Upper lobe of left lung (tissue), 4 donors: Measurements from ENCODE around the gene SPAG8.

ENCODE experiments used
- POLR2A ChIP-seq, 4 donors: fragments of 450-650 bp; IDR thresholded peaks; one replicate each; pipeline ENCODE4 v1.5.1; 2016 to 2017; ENCODE audit warnings: antibody characterized with exemption in 4 of 4, mild to moderate bottlenecking in 2 of 4
- TF ChIP-seq, protein P1 (sequence below), 6 experiments: fragments of 450-650 bp in 4 of 6; fragments of 200-600 bp in 2 of 6; sonication (generic) in 2 of 6; IDR thresholded peaks; one replicate each; pipeline ENCODE4 v1.5.1; 2016 to 2019; ENCODE audit warnings: antibody characterized with exemption in 6 of 6

GRCh38 chr9:35810122-35810521, 1.9 kb downstream of the SPAG8 start:
- TF ChIP-seq, protein P1, sequence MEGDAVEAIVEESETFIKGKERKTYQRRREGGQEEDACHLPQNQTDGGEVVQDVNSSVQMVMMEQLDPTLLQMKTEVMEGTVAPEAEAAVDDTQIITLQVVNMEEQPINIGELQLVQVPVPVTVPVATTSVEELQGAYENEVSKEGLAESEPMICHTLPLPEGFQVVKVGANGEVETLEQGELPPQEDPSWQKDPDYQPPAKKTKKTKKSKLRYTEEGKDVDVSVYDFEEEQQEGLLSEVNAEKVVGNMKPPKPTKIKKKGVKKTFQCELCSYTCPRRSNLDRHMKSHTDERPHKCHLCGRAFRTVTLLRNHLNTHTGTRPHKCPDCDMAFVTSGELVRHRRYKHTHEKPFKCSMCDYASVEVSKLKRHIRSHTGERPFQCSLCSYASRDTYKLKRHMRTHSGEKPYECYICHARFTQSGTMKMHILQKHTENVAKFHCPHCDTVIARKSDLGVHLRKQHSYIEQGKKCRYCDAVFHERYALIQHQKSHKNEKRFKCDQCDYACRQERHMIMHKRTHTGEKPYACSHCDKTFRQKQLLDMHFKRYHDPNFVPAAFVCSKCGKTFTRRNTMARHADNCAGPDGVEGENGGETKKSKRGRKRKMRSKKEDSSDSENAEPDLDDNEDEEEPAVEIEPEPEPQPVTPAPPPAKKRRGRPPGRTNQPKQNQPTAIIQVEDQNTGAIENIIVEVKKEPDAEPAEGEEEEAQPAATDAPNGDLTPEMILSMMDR (IDR thresholded peaks at IDR 0.05) = no peak
- no peak for TF ChIP-seq POLR2A (IDR thresholded peaks at IDR 0.05)
